Large intestine (tissue), 3 donors: Measurements from ENCODE around the gene ELAC1. TPM values are rescaled to one million over a fixed set of nuclear protein-coding genes. Genes with fewer than 3 reads are reported as not detected.
"Not testable (repeated sequence)": the region's sequence is repeated elsewhere in the genome, so short reads cannot be mapped to it uniquely, and the experiment has no call there.

ENCODE experiments used
- DNase-seq, 2 donors: peaks; one replicate each; pipeline versions ENCODE4 v3.0.0 to v3.0.0-alpha.2; 2013
- H3K27ac ChIP-seq: one replicate; pipeline ENCODE4 v1.5.1; 2013; ENCODE audit warnings: low read length
- H3K27me3 ChIP-seq: 2 replicates; pipeline ENCODE4 v1.6.1; 2013; ENCODE audit warnings: low read length; ENCODE audit not compliant: control insufficient read depth, insufficient read depth
- H3K36me3 ChIP-seq: 2 replicates; pipeline ENCODE4 v1.6.1; 2013; ENCODE audit warnings: low read length; ENCODE audit not compliant: control insufficient read depth, insufficient read depth
- H3K4me1 ChIP-seq: one replicate; pipeline ENCODE4 v1.6.1; 2013; ENCODE audit warnings: low read length; ENCODE audit not compliant: control insufficient read depth, insufficient read depth
- H3K4me3 ChIP-seq: one replicate; pipeline ENCODE4 v1.5.1; 2013; ENCODE audit warnings: low read length
- H3K9me3 ChIP-seq: one replicate; pipeline ENCODE4 v1.6.1; 2013; ENCODE audit warnings: mild to moderate bottlenecking, low read depth, low read length, moderate library complexity; ENCODE audit not compliant: control insufficient read depth
- WGBS: methylation state at CpG from one replicate; pipeline ENCODE4 v1.1.5; 2013; ENCODE audit warnings: low lambda C conversion rate; ENCODE audit not compliant: insufficient coverage; 5-methylcytosine and 5-hydroxymethylcytosine counted together
- polyA plus RNA-seq: library from polyadenylated mRNA; unstranded; fragments of 120-200 nt; gene quantifications from one replicate; pipeline ENCODE4 v1.2.1, GENCODE V29; 2013

Gene ELAC1
- polyA plus RNA-seq, 1 donor, result 11.8 TPM

DNA sequence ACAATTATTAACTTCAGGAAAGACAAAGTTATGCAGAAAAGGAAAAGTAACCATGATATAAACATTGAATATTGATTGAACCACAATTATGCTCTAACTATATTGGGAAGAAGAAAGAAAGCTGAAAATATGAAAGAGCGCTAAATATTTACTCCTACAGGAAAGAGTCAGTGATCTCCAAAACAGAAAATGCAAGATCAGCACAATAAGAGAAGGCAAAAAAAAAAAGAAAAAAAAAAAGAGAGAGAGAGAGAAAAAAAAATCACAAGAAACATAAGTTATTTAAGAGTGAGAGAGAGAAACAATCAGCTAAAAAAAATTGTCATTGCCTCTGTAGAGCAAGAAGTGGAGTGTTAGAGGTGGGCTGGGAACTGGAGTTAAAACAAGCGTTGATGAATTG lies 28.9 kb upstream of the ELAC1 start:
- 100% methylated on average over 2 of the region's 2 CpGs for WGBS
- H3K4me1 ChIP-seq, result no peaks in the 10 kb centered on the region
- H3K9me3 ChIP-seq, result no peaks in the 10 kb centered on the region
- no peak overlapping the region for H3K27ac ChIP-seq
- H3K4me3 ChIP-seq, result no peak overlapping the region
- no peaks in the 10 kb centered on the region for H3K27me3 ChIP-seq
- no peak for DNase-seq
- peaks cover 4% of the 10 kb centered on the region for H3K36me3 ChIP-seq

- Histone ChIP-seq H3K9me3 (no peaks in the 10 kb centered on the region), H3K36me3 (peaks cover 8% of the 10 kb centered on the region), H3K4me1 (no peaks in the 10 kb centered on the region), H3K27me3 (no peaks in the 10 kb centered on the region), H3K4me3 (no peak overlapping the region), H3K27ac (no peak overlapping the region)
- no CpG with 5 or more reads among the region's 4 CpGs for WGBS
- DNase-seq, result no peak
Observed at GRCh38 chr18:50944245-50944932, 23.5 kb upstream of the ELAC1 start.

DNA sequence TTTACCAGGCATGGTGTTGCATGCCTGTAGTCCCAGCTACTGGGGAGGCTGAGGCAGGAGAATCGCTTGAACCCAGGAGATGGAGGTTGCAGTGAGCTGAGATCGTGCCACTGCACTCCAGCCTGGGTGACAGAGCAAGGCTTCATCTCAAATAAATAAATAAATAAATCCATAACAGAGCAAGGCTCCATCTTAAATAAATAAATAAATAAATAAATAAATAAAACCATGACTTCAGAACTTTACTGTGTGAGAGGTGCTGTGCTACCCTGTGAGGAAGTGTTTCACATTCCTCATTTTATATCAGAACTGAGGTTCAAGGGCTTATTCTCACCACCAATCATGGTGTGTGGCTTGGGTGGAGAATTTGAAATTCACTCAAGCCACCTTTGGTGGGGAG lies 21.9 kb upstream of the ELAC1 start:
- not testable (repeated sequence) for H3K36me3 ChIP-seq

DNA sequence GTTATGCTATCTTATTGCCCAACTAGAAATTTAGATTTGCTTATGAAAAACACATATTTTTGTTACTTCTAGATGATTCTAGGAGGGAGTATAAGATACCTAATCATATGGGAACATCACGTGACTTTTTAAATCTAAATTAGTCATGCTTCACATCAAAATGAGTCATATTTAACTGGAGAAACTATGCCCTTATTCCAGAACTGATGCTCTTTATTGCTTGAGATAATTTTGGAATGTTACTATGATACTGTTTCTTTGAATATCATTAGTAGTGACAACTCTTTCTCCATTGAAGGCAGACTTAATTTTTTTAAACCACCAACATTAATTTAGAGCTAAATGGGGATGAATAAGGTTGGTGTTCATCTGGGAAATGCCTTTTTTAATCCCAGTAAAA lies 19.9 kb upstream of the ELAC1 start:
- Histone ChIP-seq H3K27me3 (no peaks in the 10 kb centered on the region), H3K9me3 (no peaks in the 10 kb centered on the region), H3K27ac (no peak overlapping the region), H3K4me1 (no peaks in the 10 kb centered on the region), H3K36me3 (peaks cover 6% of the 10 kb centered on the region), H3K4me3 (no peak overlapping the region)
- no peak for DNase-seq
- no CpG with 5 or more reads among the region's 1 CpG for WGBS

More for the DNA sequence above, 21.9 kb upstream of the ELAC1 start:
- not testable (repeated sequence) for H3K9me3 ChIP-seq, DNase-seq, H3K4me1 ChIP-seq, H3K27me3 ChIP-seq, H3K27ac ChIP-seq, H3K4me3 ChIP-seq
- no CpG with 5 or more reads among the region's 2 CpGs for WGBS

DNA sequence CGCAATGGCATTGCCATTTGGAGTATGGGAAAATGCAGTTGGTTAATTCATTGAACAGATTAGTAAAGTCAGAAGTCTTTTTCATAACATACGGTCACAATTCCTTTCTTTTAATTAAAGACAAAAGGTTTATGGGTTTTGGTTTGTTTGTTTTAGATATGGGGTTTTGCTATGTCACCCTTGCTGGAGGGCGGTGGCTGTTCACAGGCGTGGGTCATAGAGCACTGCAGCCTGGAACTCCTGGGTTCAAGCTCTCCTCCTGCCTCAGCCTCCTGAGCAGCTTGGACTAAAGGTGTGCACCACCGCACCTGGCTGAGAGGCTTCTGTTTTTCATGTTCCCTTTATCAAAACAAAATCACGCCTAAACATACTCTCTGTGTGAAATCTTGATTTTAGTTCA lies 18.7 kb upstream of the ELAC1 start:
- Histone ChIP-seq H3K4me3 (no peak overlapping the region), H3K27ac (no peak overlapping the region), H3K4me1 (no peaks in the 10 kb centered on the region), H3K27me3 (no peaks in the 10 kb centered on the region), H3K36me3 (peaks cover 3% of the 10 kb centered on the region), H3K9me3 (no peaks in the 10 kb centered on the region)
- 83% methylated on average over 1 of the region's 6 CpGs for WGBS
- no peak for DNase-seq

GRCh38 chr18:50950626-50951025 lies 17.2 kb upstream of the ELAC1 start:
- no peaks in the 10 kb centered on the region for H3K4me1 ChIP-seq
- no peaks in the 10 kb centered on the region for H3K9me3 ChIP-seq
- no CpG with 5 or more reads among the region's 4 CpGs for WGBS
- no peaks in the 10 kb centered on the region for H3K36me3 ChIP-seq
- no peak overlapping the region for H3K27ac ChIP-seq
- DNase-seq, result no peak
- no peak overlapping the region for H3K4me3 ChIP-seq
- no peaks in the 10 kb centered on the region for H3K27me3 ChIP-seq

DNA sequence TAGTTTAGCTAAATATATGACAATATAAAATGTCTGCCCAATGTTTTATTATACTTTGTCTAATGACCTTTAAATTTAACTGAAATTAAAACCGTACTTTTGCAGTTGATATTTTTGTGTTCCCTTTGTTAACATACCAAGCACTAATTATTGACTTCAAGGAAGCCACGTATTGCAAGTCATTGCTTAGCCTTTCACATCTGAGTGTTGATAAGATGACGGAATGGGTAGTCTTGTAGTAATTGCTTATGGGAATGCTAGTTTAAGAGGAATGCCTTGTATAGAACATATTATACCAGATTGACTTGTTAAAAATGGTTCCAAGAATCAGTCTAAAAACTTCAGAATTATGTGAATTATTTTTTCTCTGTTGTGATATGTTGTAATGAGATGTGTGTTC lies 14.0 kb upstream of the ELAC1 start:
- no peak overlapping the region for H3K4me3 ChIP-seq
- WGBS, result 60% methylated on average over 2 of the region's 3 CpGs
- H3K27ac ChIP-seq, result no peak overlapping the region
- H3K27me3 ChIP-seq, result no peaks in the 10 kb centered on the region
- no peaks in the 10 kb centered on the region for H3K4me1 ChIP-seq
- H3K36me3 ChIP-seq, result no peaks in the 10 kb centered on the region
- no peak for DNase-seq
- no peaks in the 10 kb centered on the region for H3K9me3 ChIP-seq

DNA sequence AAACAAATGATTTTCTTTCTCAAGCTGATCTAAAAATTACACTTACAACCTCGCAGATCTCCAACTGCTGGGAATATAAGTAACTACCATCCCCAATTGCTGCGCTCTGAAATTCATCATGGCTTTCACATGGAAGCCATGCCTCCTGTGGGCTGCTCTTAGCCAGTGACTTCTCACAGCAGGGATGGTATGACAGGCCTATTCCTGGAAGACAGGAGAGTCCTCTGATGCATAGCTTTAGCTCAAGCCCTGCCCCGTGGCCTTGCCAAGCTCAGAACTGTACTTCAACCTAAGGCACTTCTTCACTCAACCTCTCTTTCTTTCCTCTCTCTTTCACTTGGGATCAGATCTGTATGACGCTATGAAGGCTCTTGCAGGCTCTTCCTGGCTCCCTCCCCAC lies 12.6 kb upstream of the ELAC1 start:
- no peaks in the 10 kb centered on the region for H3K9me3 ChIP-seq
- no CpG with 5 or more reads among the region's 4 CpGs for WGBS

GRCh38 chr18:50956116-50956515 lies 11.7 kb upstream of the ELAC1 start:
- no peaks in the 10 kb centered on the region for H3K36me3 ChIP-seq
- no CpG with 5 or more reads among the region's 3 CpGs for WGBS
- no peaks in the 10 kb centered on the region for H3K27me3 ChIP-seq
- DNase-seq, result no peak
- no peak overlapping the region for H3K27ac ChIP-seq
- H3K4me1 ChIP-seq, result peaks cover 2% of the 10 kb centered on the region
- no peak overlapping the region for H3K4me3 ChIP-seq
- no peaks in the 10 kb centered on the region for H3K9me3 ChIP-seq

More for the DNA sequence above, 12.6 kb upstream of the ELAC1 start:
- Histone ChIP-seq H3K27ac (no peak overlapping the region), H3K27me3 (no peaks in the 10 kb centered on the region), H3K36me3 (no peaks in the 10 kb centered on the region), H3K4me1 (peaks cover 2% of the 10 kb centered on the region), H3K4me3 (no peak overlapping the region)
- no peak for DNase-seq

GRCh38 chr18:50961974-50962373 lies 5.9 kb upstream of the ELAC1 start:
- WGBS, result no CpG with 5 or more reads among the region's 1 CpG
- no peaks in the 10 kb centered on the region for H3K36me3 ChIP-seq
- no peak for DNase-seq
- H3K4me3 ChIP-seq, result no peak overlapping the region
- no peaks in the 10 kb centered on the region for H3K27me3 ChIP-seq
- H3K27ac ChIP-seq, result no peak overlapping the region
- peaks cover 20% of the 10 kb centered on the region for H3K9me3 ChIP-seq
- peaks cover 2% of the 10 kb centered on the region for H3K4me1 ChIP-seq

GRCh38 chr18:50969448-50969847 lies 1.6 kb downstream of the ELAC1 start:
- no peaks in the 10 kb centered on the region for H3K9me3 ChIP-seq
- H3K27me3 ChIP-seq, result no peaks in the 10 kb centered on the region
- no peak for DNase-seq
- no peak overlapping the region for H3K4me3 ChIP-seq
- no peak overlapping the region for H3K27ac ChIP-seq
- peaks cover 21% of the 10 kb centered on the region for H3K4me1 ChIP-seq
- no CpG with 5 or more reads among the region's 5 CpGs for WGBS
- H3K36me3 ChIP-seq, result peaks cover 3% of the 10 kb centered on the region
